ENCODE data around the gene SEC14L3.
A peak's percentile ranks its signal among the peaks of the same experiment; 100 is the strongest.
"Not testable (repeated sequence)": the region's sequence is repeated elsewhere in the genome, so short reads cannot be mapped to it uniquely, and the experiment has no call there.

The SEC14L3 gene

GRCh38 chr22:30486118-30486517 lies 14.3 kb upstream of the SEC14L3 start:
- no peak for DNase-seq (ENCODE audit: low read depth in 2 of 2)

GRCh38 chr22:30485362-30485988 lies 13.7 kb upstream of the SEC14L3 start:
- peak; percentile 51 to 63 for DNase-seq (ENCODE audit: low read depth in 2 of 2)

GRCh38 chr22:30483169-30483568 lies 11.4 kb upstream of the SEC14L3 start:
- DNase-seq (ENCODE audit: low read depth in 2 of 2) = no peak

GRCh38 chr22:30481711-30482110 lies 9.9 kb upstream of the SEC14L3 start:
- DNase-seq (ENCODE audit: low read depth in 2 of 2) = no peak

GRCh38 chr22:30479981-30480380 lies 8.2 kb upstream of the SEC14L3 start:
- DNase-seq (ENCODE audit: low read depth in 2 of 2) = no peak

GRCh38 chr22:30474683-30475424 lies 3.0 kb upstream of the SEC14L3 start:
- no peak for DNase-seq (ENCODE audit: low read depth in 2 of 2)

- no peak for DNase-seq (ENCODE audit: low read depth in 2 of 2)
These were observed 2.3 kb upstream of the SEC14L3 start for GRCh38 chr22:30474121-30474520.

- no peak for DNase-seq (ENCODE audit: low read depth in 2 of 2)
These were observed 1.3 kb upstream of the SEC14L3 start for GRCh38 chr22:30472994-30473720.

GRCh38 chr22:30470655-30471054 lies 1.2 kb downstream of the SEC14L3 start:
- no peak for DNase-seq (ENCODE audit: low read depth in 2 of 2)

GRCh38 chr22:30469165-30469564 lies 2.7 kb downstream of the SEC14L3 start:
- DNase-seq (ENCODE audit: low read depth in 2 of 2) = no peak

- not testable (repeated sequence) for DNase-seq (ENCODE audit: low read depth in 2 of 2)
These were observed 11.3 kb downstream of the SEC14L3 start for GRCh38 chr22:30460555-30460954.

- no peak for DNase-seq (ENCODE audit: low read depth in 2 of 2)
These were observed 11.7 kb downstream of the SEC14L3 start for GRCh38 chr22:30460147-30460546.

- no peak for DNase-seq (ENCODE audit: low read depth in 2 of 2)
These were observed 12.4 kb downstream of the SEC14L3 start for GRCh38 chr22:30459181-30460052.

GRCh38 chr22:30457981-30458380 lies 13.8 kb downstream of the SEC14L3 start:
- DNase-seq (ENCODE audit: low read depth in 2 of 2) = no peak

- DNase-seq (ENCODE audit: low read depth in 2 of 2) = no peak
These were observed 16.6 kb downstream of the SEC14L3 start for GRCh38 chr22:30455075-30455840.

- no peak for DNase-seq (ENCODE audit: low read depth in 2 of 2)
These were observed 17.9 kb downstream of the SEC14L3 start for GRCh38 chr22:30453731-30454510.

GRCh38 chr22:30452861-30453260 lies 19.0 kb downstream of the SEC14L3 start:
- DNase-seq (ENCODE audit: low read depth in 2 of 2) = no peak

- DNase-seq (ENCODE audit: low read depth in 2 of 2) = not testable (repeated sequence)
These were observed 20.3 kb downstream of the SEC14L3 start for GRCh38 chr22:30451488-30451887.

GRCh38 chr22:30447656-30448055 lies 24.2 kb downstream of the SEC14L3 start:
- DNase-seq (ENCODE audit: low read depth in 2 of 2) = no peak

- DNase-seq (ENCODE audit: low read depth in 2 of 2) = no peak
These were observed 26.2 kb downstream of the SEC14L3 start for GRCh38 chr22:30445438-30446145.

All from stimulated activated CD4-positive, alpha-beta T cell treated with anti-CD3 and anti-CD28 coated beads, Interleukin-1b, Interleukin-23, amount 100 ng/mL, for 1 hour (primary cell).